Measurements from ENCODE around the gene HIRIP3.

DNA sequence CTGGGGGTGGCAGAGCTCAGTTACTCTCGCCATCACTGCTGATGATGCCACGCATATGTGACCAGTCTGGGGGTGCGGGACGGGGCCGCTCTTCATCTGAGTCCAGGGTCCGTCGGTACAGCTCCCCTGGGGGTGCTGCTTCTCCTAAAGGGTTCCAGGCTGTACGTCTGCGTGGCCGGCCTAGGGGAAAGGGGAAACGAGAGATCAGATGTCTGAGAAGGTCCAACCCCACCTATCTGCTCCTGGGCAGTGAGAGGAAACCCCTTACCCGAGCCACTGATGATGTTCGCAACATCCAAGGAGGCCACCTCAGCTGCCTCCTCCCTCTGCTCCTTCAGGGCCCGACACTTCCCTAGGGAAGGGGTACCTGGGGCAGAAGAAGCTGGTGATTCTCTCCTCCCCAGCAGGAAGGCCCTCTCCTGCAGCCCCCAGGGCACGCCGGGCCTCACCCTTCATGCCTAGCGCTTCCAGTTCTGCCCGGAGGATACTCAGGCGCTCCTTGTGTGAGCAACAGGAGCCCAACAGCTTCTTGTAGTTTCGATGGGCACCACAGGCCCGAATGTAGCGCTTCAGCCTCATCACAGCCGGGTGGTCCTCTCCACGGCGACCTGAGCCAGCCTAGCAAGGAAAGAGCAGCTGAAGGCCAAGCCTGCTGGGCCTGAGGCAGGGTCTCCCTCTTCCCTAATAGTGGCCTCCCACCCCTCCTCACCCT lies 2.1 kb downstream of the HIRIP3 start:
- TF ChIP-seq CTCF (IDR thresholded peaks at IDR 0.05) (no peak), POLR2A (IDR thresholded peaks at IDR 0.05) (no peak)

Measured in body of pancreas (tissue), 4 donors.